ENCODE measurements around the gene SETD5.

- TF ChIP-seq CTCF (IDR thresholded peaks at IDR 0.05): no peak
- TF ChIP-seq POLR2A (IDR thresholded peaks at IDR 0.05): no peak
These were observed 31.0 kb downstream of the SETD5 start for GRCh38 chr3:9428411-9428810.

All from Peyer's patch (tissue), 4 donors.